AG09309 (cell line): Measurements from ENCODE around the gene BCAS1.

ENCODE experiments used
- DNase-seq: peaks from one replicate; pipeline ENCODE4 v3.0.0-alpha.2; 2010; ENCODE audit warnings: low read depth
- H3K4me3 ChIP-seq: 2 replicates; pipeline ENCODE4 v1.5.1; 2011; ENCODE audit warnings: mild to moderate bottlenecking, low read depth, low read length, moderate library complexity; ENCODE audit not compliant: control insufficient read depth
- TF ChIP-seq, protein P1 (sequence below): IDR thresholded peaks from 2 replicates; pipeline ENCODE4 v1.5.1; 2011; ENCODE audit warnings: mild to moderate bottlenecking, low read depth, low read length, inconsistent platforms; ENCODE audit not compliant: insufficient read depth, control insufficient read depth; ENCODE audit errors: missing control alignments

The BCAS1 gene

DNA sequence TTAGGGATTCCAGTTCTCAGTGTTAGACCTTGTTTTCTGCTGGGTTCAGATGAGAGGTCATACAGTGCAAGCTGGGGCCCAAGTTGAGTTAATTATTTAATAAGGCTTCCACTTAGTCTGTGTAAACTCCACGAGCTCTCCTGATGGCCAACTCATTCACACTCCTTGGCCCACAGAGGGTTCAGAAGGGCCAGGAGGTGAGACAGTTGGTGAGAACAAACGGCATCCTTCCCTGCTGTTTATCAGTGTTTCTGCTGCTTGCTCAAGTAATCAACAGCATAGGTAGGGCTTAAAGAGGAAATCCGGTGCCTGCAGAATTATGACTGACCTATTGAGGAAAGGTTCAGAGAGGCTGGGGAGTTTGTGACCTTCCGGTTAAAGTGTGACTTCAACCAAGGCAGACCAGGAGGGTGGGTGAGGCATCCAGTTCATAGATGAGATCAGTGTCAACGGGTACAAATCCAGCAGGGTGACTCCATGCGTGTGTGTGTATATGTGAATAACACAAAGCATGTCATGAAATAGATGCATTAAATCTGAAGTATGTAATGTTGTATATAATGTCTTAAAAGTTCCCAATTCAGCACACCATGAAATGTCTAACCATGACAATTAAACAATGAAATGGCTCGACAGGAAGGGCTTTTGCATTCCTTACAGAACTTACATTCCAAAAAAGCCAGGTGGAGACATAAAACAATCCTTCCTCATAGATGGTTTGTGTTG, 37.4 kb upstream of the BCAS1 start:
- H3K4me3 ChIP-seq, result no peak overlapping the region
- DNase-seq, result no peak
- TF ChIP-seq, protein P1, sequence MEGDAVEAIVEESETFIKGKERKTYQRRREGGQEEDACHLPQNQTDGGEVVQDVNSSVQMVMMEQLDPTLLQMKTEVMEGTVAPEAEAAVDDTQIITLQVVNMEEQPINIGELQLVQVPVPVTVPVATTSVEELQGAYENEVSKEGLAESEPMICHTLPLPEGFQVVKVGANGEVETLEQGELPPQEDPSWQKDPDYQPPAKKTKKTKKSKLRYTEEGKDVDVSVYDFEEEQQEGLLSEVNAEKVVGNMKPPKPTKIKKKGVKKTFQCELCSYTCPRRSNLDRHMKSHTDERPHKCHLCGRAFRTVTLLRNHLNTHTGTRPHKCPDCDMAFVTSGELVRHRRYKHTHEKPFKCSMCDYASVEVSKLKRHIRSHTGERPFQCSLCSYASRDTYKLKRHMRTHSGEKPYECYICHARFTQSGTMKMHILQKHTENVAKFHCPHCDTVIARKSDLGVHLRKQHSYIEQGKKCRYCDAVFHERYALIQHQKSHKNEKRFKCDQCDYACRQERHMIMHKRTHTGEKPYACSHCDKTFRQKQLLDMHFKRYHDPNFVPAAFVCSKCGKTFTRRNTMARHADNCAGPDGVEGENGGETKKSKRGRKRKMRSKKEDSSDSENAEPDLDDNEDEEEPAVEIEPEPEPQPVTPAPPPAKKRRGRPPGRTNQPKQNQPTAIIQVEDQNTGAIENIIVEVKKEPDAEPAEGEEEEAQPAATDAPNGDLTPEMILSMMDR, result no peak

DNA sequence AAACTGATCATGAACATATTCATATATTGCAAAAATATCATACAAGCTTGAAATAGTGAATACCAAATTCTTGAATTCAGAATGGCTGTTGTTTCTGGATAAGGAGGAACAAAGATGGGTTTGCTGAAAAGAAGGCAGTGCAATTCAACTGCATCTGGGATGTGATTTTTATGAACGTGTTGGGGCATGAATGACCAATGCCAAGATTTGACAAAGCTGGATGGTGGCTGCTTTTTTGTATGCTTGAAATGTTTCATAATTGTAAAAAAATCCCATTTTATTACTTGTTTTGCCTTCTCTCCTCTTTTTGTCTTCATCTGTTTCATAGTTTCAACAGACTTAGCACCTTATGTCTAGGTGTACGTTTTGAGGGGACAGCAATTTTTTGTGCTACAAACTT, 36.8 kb upstream of the BCAS1 start:
- no peak overlapping the region for H3K4me3 ChIP-seq
- TF ChIP-seq, protein P1, result no peak
- DNase-seq, result no peak

DNA sequence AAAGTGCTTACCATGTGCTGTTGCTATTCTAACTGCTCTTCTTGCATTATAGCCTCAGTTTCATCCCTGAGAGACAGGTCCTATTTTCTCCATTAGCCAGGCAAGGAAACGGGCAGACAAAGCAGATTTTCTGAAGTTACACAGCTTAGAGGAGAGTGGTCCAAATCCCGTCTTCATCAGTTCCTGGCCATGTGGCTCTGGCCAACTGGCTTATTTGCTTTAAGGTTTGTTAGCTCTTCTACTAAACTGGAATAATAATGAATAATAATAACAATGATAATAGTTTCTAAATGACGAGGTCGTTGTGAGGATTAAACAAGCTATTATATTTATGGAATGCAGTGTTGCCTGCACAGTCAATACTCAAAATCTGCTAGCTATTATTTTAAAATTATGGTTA, 35.8 kb upstream of the BCAS1 start:
- TF ChIP-seq, protein P1, result no peak

DNA sequence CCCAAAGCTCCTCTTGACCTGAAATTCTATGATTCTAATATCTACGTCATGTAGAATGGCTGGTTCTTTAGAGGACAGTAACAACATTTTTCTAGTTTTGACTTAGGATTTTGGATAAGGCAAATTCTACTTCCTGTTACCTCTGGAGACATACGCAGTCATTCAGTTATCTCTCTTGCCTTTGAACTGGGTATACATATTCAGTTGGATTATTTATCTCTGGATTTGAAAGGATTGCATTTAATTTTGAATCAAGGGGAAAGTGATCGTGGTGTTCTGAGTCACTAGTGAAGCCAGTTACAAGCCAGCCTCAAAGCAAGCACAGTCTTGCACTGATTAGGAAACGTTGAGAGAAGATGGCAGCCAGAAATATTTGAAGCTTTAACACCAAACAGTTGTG, 35.3 kb upstream of the BCAS1 start:
- no peak for DNase-seq
- TF ChIP-seq, protein P1, result no peak
- no peak overlapping the region for H3K4me3 ChIP-seq

More for the DNA sequence above, 35.8 kb upstream of the BCAS1 start:
- H3K4me3 ChIP-seq, result no peak overlapping the region
- no peak for DNase-seq

DNA sequence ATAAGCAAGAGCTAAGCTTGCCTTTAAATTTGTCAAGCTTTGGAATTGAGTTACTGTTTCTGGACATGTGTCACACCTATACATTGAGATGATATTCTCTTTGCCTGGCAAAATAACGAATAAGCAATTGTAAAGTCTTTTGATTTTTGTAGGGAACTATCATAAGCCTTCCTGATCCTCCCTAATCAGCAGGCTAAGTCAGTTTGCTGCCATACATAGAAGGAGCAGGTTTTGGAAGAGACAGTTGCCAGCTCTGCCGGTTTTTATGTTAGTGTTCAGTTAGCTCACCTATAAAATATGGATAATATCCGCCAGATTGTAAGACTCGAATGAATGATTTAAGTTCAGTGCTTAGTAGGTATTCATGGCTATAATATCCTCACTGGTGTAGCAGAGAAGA, 34.4 kb upstream of the BCAS1 start:
- TF ChIP-seq, protein P1, result no peak
- no peak overlapping the region for H3K4me3 ChIP-seq
- no peak for DNase-seq

DNA sequence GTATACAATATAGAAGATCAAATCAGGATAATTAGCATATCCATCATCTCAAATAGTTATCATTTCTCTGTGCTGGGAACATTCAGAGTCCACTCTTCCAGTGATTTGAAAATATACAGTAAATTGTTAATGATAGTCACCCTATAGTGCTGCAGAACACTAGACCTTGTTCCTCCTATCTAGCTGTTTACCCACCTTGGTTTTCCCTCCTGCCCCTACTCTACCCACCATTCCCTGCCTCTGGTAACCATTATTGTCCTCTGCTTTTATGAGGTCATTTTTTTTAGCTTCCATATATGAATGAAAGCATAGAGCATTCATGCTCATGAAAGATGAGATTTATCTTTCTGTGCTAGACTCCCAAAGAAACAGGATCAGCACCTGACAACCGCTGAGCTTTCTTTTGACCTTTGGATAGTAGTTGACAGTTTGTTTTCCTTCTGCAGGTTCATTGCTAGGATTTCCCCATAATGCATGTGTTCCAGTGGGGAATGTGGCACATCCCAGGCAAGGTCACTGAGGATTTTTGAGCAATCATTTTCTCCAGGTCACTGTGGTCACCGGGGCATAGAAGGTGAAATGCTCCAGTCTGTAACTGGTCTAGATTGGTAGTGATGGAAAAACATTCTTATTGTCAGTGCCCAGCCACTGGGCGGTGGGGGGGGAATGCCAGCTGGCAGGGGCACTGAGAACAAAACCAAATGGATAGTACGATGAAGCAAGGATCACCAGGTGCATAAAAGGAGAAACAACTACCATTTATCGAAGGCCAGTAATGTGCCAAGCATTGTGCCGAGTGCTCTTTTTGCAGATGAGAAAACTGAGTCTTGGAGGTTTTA, 33.6 kb upstream of the BCAS1 start:
- no peak for DNase-seq
- TF ChIP-seq, protein P1, result no peak
- H3K4me3 ChIP-seq, result no peak overlapping the region
